GM12878 (cell line): ENCODE results near the gene C1QTNF1. TPM values are rescaled to one million over a fixed set of nuclear protein-coding genes. Genes with fewer than 3 reads are reported as not detected.

Experiments
- ATAC-seq: fragments of 200-7000 bp; cut with Tn5 transposase; 3 replicates; pipeline ENCODE4 v1.9.1; 2020; ENCODE audit warnings: mild to moderate bottlenecking, moderate library complexity
- BruUV-seq: library from RNA; stranded (reverse); fragments of 400-500 nt; replicated peaks from 2 replicates; lab custom pipeline; 2021; lab: Mats Ljungman, UMichigan
- CTCF ChIA-PET: fragments of 300-600 bp; sonication (Branson Sonifier 250); formaldehyde crosslinking; extraction: SDS; loops from one replicate; lab custom pipeline; 2021; ENCODE audit warnings: inconsistent platforms; lab: Yijun Ruan, JAX
- POLR2A ChIA-PET: fragments of 350-600 bp; formaldehyde crosslinking; extraction: SDS; loops from one replicate; lab custom pipeline; 2021; ENCODE audit warnings: inconsistent platforms; lab: Charles Lee
- RAD21 ChIA-PET: fragments of 300-600 bp; sonication (Branson Sonifier 250); formaldehyde crosslinking; loops from one replicate; lab custom pipeline; 2023; ENCODE audit warnings: antibody characterized with exemption; ENCODE audit not compliant: unreplicated experiment; lab: Charles Lee
- SMC1A ChIA-PET: fragments of 300-600 bp; sonication (Branson Sonifier 250); formaldehyde crosslinking; loops from one replicate; lab custom pipeline; 2023; ENCODE audit not compliant: unreplicated experiment, uncharacterized antibody; lab: Charles Lee
- DNase-seq: peaks from one replicate; pipeline ENCODE4 v3.0.0-alpha.2; 2011; ENCODE audit warnings: low read depth, low spot score
- FAIRE-seq: peaks from 3 replicates; lab custom pipeline; 2011; peaks lifted over from hg19 to GRCh38; lab: Jason Lieb, UNC
- H2AFZ ChIP-seq: 2 replicates; pipeline ENCODE4 v1.6.0; 2011; ENCODE audit warnings: low read depth, low read length, control low read depth; ENCODE audit not compliant: control insufficient read depth
- H3K27ac ChIP-seq: 2 replicates; pipeline ENCODE4 v1.5.1; 2011; ENCODE audit warnings: control low read depth; ENCODE audit not compliant: control insufficient read depth, insufficient read depth
- H3K27me3 ChIP-seq, 2 experiments: replicated peaks in 1 of 2; 2 replicates each; pipeline versions ENCODE4 v1.6.0 to v1.6.1; 2011; ENCODE audit warnings: low read length in 1 of 2; ENCODE audit not compliant: control insufficient read depth in 2 of 2, insufficient read depth in 2 of 2
- H3K36me3 ChIP-seq, 2 experiments: 2 replicates each; pipeline ENCODE4 v1.5.1; 2011; ENCODE audit warnings: low read length in 1 of 2; ENCODE audit not compliant: control insufficient read depth in 2 of 2, insufficient read depth in 2 of 2
- H3K4me1 ChIP-seq: 2 replicates; pipeline ENCODE4 v1.6.1; 2011; ENCODE audit warnings: mild to moderate bottlenecking, low read length, moderate library complexity, mixed read lengths; ENCODE audit not compliant: control insufficient read depth, insufficient read depth
- H3K4me2 ChIP-seq: 2 replicates; pipeline ENCODE4 v1.6.0; 2011; ENCODE audit warnings: control low read depth; ENCODE audit not compliant: control insufficient read depth, insufficient read depth
- H3K4me3 ChIP-seq: fragments of 200-600 bp; sonication (generic); 2 replicates; pipeline ENCODE4 v1.5.1; 2016
- H3K79me2 ChIP-seq: 2 replicates; pipeline ENCODE4 v1.6.0; 2011; ENCODE audit warnings: low read length; ENCODE audit not compliant: control insufficient read depth, insufficient read depth
- H3K9ac ChIP-seq: 2 replicates; pipeline ENCODE4 v1.8.0; 2011; ENCODE audit warnings: low read length, control low read depth, mixed read lengths; ENCODE audit not compliant: control insufficient read depth, insufficient read depth
- H3K9me3 ChIP-seq: replicated peaks from 3 replicates; pipeline ENCODE4 v1.5.1; 2011; ENCODE audit warnings: mild to moderate bottlenecking, low read length; ENCODE audit not compliant: control insufficient read depth, insufficient read depth
- H4K20me1 ChIP-seq: 2 replicates; pipeline ENCODE4 v1.6.0; 2011; ENCODE audit not compliant: control insufficient read depth, insufficient read depth
- BCLAF1 ChIP-seq: fragments of 450-650 bp; IDR thresholded peaks from 2 replicates; pipeline ENCODE4 v1.6.1; 2017; ENCODE audit warnings: antibody characterized with exemption, mild to moderate bottlenecking, moderate library complexity
- BHLHE40 ChIP-seq, 2 experiments: fragments of 450-650 bp in 1 of 2; IDR thresholded peaks; 2 replicates each; pipeline ENCODE4 v1.6.1; 2011 to 2017; ENCODE audit warnings: low read depth in 2 of 2, borderline replicate concordance in 1 of 2, improper control_type of control experiment in 1 of 2, low read length in 1 of 2, mild to moderate bottlenecking in 1 of 2
- CBX3 ChIP-seq: fragments of 200-600 bp; sonication (generic); IDR thresholded peaks from 2 replicates; pipeline ENCODE4 v1.6.1; 2016; ENCODE audit warnings: low read depth, borderline replicate concordance
- E2F4 ChIP-seq: IDR thresholded peaks from 2 replicates; pipeline ENCODE4 v1.6.1; 2012; ENCODE audit warnings: low read depth, low read length, improper control_type of control experiment
- GABPA ChIP-seq: IDR thresholded peaks from 2 replicates; pipeline ENCODE4 v1.6.1; 2014; ENCODE audit warnings: antibody characterized with exemption, low read depth, mild to moderate bottlenecking, inconsistent platforms
- JUNB ChIP-seq: IDR thresholded peaks from 2 replicates; pipeline ENCODE4 v1.6.1; 2016; ENCODE audit warnings: antibody characterized with exemption, mild to moderate bottlenecking
- NFYA ChIP-seq: IDR thresholded peaks from 2 replicates; pipeline ENCODE4 v1.6.1; 2011; ENCODE audit warnings: low read depth, mild to moderate bottlenecking, low read length, improper control_type of control experiment, borderline replicate concordance
- POLR2AphosphoS2 ChIP-seq: IDR thresholded peaks from 2 replicates; pipeline ENCODE4 v1.6.1; 2011; ENCODE audit warnings: low read depth, mild to moderate bottlenecking, low read length, improper control_type of control experiment, moderate library complexity
- RB1 ChIP-seq: fragments of 450-650 bp; formaldehyde crosslinking; IDR thresholded peaks from 2 replicates; pipeline ENCODE4 v1.6.1; 2017; ENCODE audit warnings: mild to moderate bottlenecking, borderline replicate concordance
- RELB ChIP-seq: fragments of 450-650 bp; IDR thresholded peaks from 2 replicates; pipeline ENCODE4 v1.6.1; 2017; ENCODE audit warnings: low read depth, mild to moderate bottlenecking, moderate library complexity
- RFX5 ChIP-seq: IDR thresholded peaks from 2 replicates; pipeline ENCODE4 v1.6.1; 2011; ENCODE audit warnings: low read depth, low read length, improper control_type of control experiment
- SREBF1 ChIP-seq: IDR thresholded peaks from 2 replicates; pipeline ENCODE4 v1.6.1; 2012; ENCODE audit warnings: mild to moderate bottlenecking, low read length
- USF1 ChIP-seq: IDR thresholded peaks from 2 replicates; pipeline ENCODE4 v1.6.1; 2011; ENCODE audit warnings: borderline replicate concordance, low read depth, mild to moderate bottlenecking, moderate library complexity, mixed read lengths, low read length; ENCODE audit not compliant: insufficient read depth; ENCODE audit errors: extremely low read length
- ZBTB4 ChIP-seq: fragments of 450-650 bp; formaldehyde crosslinking; IDR thresholded peaks from 2 replicates; pipeline ENCODE4 v1.4.0; 2022; ENCODE audit warnings: mild to moderate bottlenecking, moderate library complexity
- WGBS: methylation state at CpG from one replicate; pipeline ENCODE4 v1.1.6; 2016; ENCODE audit warnings: low lambda C conversion rate; ENCODE audit not compliant: insufficient replicate concordance, insufficient coverage; ENCODE audit errors: missing lambda C conversion rate; 5-methylcytosine and 5-hydroxymethylcytosine counted together
- in situ Hi-C: fragments of 300-500 bp; cut with MboI; formaldehyde crosslinking; loops from 9 replicates; pipeline ENCODE4 v1.14.3; 2018; ENCODE audit warnings: mixed read lengths
- intact Hi-C: fragments of 100-400 bp; cut with micrococcal nuclease; formaldehyde crosslinking; loops from one replicate; pipeline ENCODE4 v1.14.2; 2022; ENCODE audit not compliant: unreplicated experiment
- polyA plus RNA-seq, 11 experiments: library from polyadenylated mRNA; depleted of rRNA in 4 of 11; unstranded in 6 of 11; stranded (reverse) in 5 of 11; fragments of >200 nt; fragmentation: Nextera tagmentation in 4 of 11; fragmentation: Illumina TruSeq in 1 of 11; extraction: Ambion mirVana in 4 of 11; extraction: Trizol in 1 of 11; gene quantifications; 1 replicate in 1 of 11; 2 replicates in 10 of 11; pipeline versions ENCODE4 v1.2.1 to v1.2.3, GENCODE V29; 2011 to 2016; ENCODE audit warnings: inconsistent platforms in 2 of 11, missing spikeins in 2 of 11, low read depth in 1 of 11
- total RNA-seq, 4 experiments: library from RNA; depleted of rRNA in 3 of 4; stranded (reverse); fragments of >200 nt in 3 of 4; fragmentation: Illumina TruSeq in 1 of 4; extraction: Trizol in 1 of 4; gene quantifications; 2 replicates each; pipeline versions ENCODE4 v1.2.1 to v1.2.3, GENCODE V29; 2013 to 2021

Gene C1QTNF1
- total and polyA plus RNA-seq, 10 of the 15 experiments (the other 5 are each of a cell fraction or from before 2014, with no cell fraction given): 0.05 to 1.1 (median 0.15) TPM; not detected in 4

GRCh38 chr17:79050551-79050950 is 26.6 kb downstream of the C1QTNF1 start:
- CTCF ChIA-PET: interaction anchor here (0.8 to 2.7 kb wide), 2 partner anchors 9 kb away, joined by 3 to 10 read pairs; no protein-coding TSS in a partner anchor
- Histone ChIP-seq H3K79me2 (no peaks in the 10 kb centered on the region), H3K4me1 (no peaks in the 10 kb centered on the region; the same call in 1 of the 2 replicates), H3K27ac (no peak overlapping the region), H3K4me3 (no peak overlapping the region), H4K20me1 (no peaks in the 10 kb centered on the region), H3K9me3 (no peaks in the 10 kb centered on the region; the same call in 2 of the 3 replicates), H3K27me3 (no peaks in the 10 kb centered on the region; a peak in 1 of 4 replicates), H2AFZ (no peak overlapping the region), H3K36me3 (no peaks in the 10 kb centered on the region), H3K9ac (no peak overlapping the region), H3K4me2 (no peak overlapping the region)
- RAD21 ChIA-PET: no interaction called here
- 13% methylated on average over 6 of the region's 6 CpGs for WGBS
- no TSS peak for BruUV-seq
- no peak for ATAC-seq
- no peak for DNase-seq
- no peak for FAIRE-seq
- POLR2A ChIA-PET: interaction anchor here (0.5 kb wide), 1 partner anchor 174 kb away, joined by 3 read pairs; no protein-coding TSS in a partner anchor
- intact Hi-C loops (no loop called here), in situ Hi-C loops (no loop called here)
- SMC1A ChIA-PET: no interaction called here
- TF ChIP-seq RFX5: no peak
- TF ChIP-seq BHLHE40 (IDR thresholded peaks at IDR 0.05; ENCODE audit: borderline replicate concordance in 1 of 2, low read depth in 2 of 2, low read length in 1 of 2): no peak
- TF ChIP-seq RB1: no peak
- TF ChIP-seq GABPA: no peak
- TF ChIP-seq CBX3: no peak
- no peak for TF ChIP-seq JUNB
- no peak for TF ChIP-seq E2F4
- TF ChIP-seq ZBTB4: no peak
- no peak for TF ChIP-seq NFYA
- no peak for TF ChIP-seq USF1
- TF ChIP-seq BCLAF1: no peak
- no peak for TF ChIP-seq SREBF1
- TF ChIP-seq POLR2AphosphoS2: no peak
- no peak for TF ChIP-seq RELB
